GM19463 (cell line): ENCODE results near the gene LCE1A.

Experiments
- ATAC-seq: cut with Tn5 transposase; IDR thresholded peaks from one replicate; pipeline ENCODE4 v1.9.1; 2021; ENCODE audit warnings: mild to moderate bottlenecking, moderate library complexity; ENCODE audit not compliant: unreplicated experiment

Gene LCE1A

GRCh38 chr1:152827173-152827572, at the start of gene LCE1A:
LCE1A (plus strand) TSS chr1:152827473; CDS start chr1:152827473, 0 bp downstream.
- ATAC-seq = no peak

GRCh38 chr1:152777510-152778137, 49.6 kb upstream of the LCE1A start:
- no peak for ATAC-seq

- no peak for ATAC-seq
Measured at GRCh38 chr1:152783095-152783494, 44.2 kb upstream of the LCE1A start.

GRCh38 chr1:152786077-152786476, 41.2 kb upstream of the LCE1A start, which contains the start of gene LCE1E:
LCE1E (plus strand) TSS chr1:152786257; CDS start chr1:152787300, 1,043 bp downstream.
- no peak for ATAC-seq

GRCh38 chr1:152795686-152796085, 31.6 kb upstream of the LCE1A start:
- no peak for ATAC-seq

GRCh38 chr1:152796421-152796820, 30.9 kb upstream of the LCE1A start, which contains the start of gene LCE1D:
LCE1D (plus strand) TSS chr1:152796721; CDS start chr1:152797795, 1,074 bp downstream.
- ATAC-seq = no peak

- ATAC-seq = no peak
Measured at GRCh38 chr1:152801333-152801732, 25.9 kb upstream of the LCE1A start.

- ATAC-seq = no peak
Measured at GRCh38 chr1:152806576-152806975, 20.7 kb upstream of the LCE1A start, which contains the start of gene LCE1C. LCE1C (minus strand) TSS chr1:152806651; CDS start chr1:152805478, 1,173 bp downstream.

- ATAC-seq = no peak
Measured at GRCh38 chr1:152811050-152811449, 16.2 kb upstream of the LCE1A start.

GRCh38 chr1:152811671-152812070, 15.6 kb upstream of the LCE1A start, which contains the start of gene LCE1B:
LCE1B (plus strand) TSS chr1:152811971; CDS start chr1:152812447, 476 bp downstream.
- no peak for ATAC-seq

GRCh38 chr1:152817309-152817708, 10.0 kb upstream of the LCE1A start:
- ATAC-seq = no peak

GRCh38 chr1:152823294-152823693, 4.0 kb upstream of the LCE1A start:
- ATAC-seq = no peak

GRCh38 chr1:152824964-152825363, 2.3 kb upstream of the LCE1A start:
- no peak for ATAC-seq

GRCh38 chr1:152836870-152837269, 9.6 kb downstream of the LCE1A start:
- ATAC-seq = no peak

GRCh38 chr1:152842556-152842955, 15.3 kb downstream of the LCE1A start, which contains the start of gene LCE6A:
LCE6A (plus strand) TSS chr1:152842856; CDS start chr1:152843521, 665 bp downstream.
- no peak for ATAC-seq

- ATAC-seq = no peak
Measured at GRCh38 chr1:152855661-152856060, 28.4 kb downstream of the LCE1A start.

GRCh38 chr1:152858062-152858461, 30.8 kb downstream of the LCE1A start:
- no peak for ATAC-seq

- ATAC-seq = no peak
Measured at GRCh38 chr1:152859696-152860095, 32.4 kb downstream of the LCE1A start, which contains the start of gene LCE7A. LCE7A (plus strand) TSS chr1:152859996; CDS start chr1:152860698, 702 bp downstream.

GRCh38 chr1:152860129-152860528, 32.9 kb downstream of the LCE1A start:
- no peak for ATAC-seq

- ATAC-seq = no peak
Measured at GRCh38 chr1:152861374-152861773, 34.1 kb downstream of the LCE1A start.

- ATAC-seq = no peak
Measured at GRCh38 chr1:152864443-152864842, 37.2 kb downstream of the LCE1A start.

- ATAC-seq = no peak
Measured at GRCh38 chr1:152866321-152866720, 39.0 kb downstream of the LCE1A start.
